NB4 (cell line): Measurements from ENCODE around the gene EXOSC2.
A peak's percentile ranks its signal among the peaks of the same experiment; 100 is the strongest.

Experiments
- DNase-seq: peaks from one replicate; pipeline ENCODE4 v3.0.0; 2010; ENCODE audit warnings: low read depth
- H3K4me3 ChIP-seq: one replicate; pipeline ENCODE4 v1.5.1; 2011; ENCODE audit warnings: mild to moderate bottlenecking, low read depth, low read length, moderate library complexity
- MYC ChIP-seq: IDR thresholded peaks from 2 replicates; pipeline ENCODE4 v1.6.1; 2011; ENCODE audit warnings: low read depth, low read length
- POLR2A ChIP-seq: IDR thresholded peaks from 2 replicates; pipeline ENCODE4 v1.6.1; 2011; ENCODE audit warnings: mild to moderate bottlenecking; ENCODE audit not compliant: insufficient read length; ENCODE audit errors: extremely low read depth
- TF ChIP-seq, protein P1 (sequence below): IDR thresholded peaks from 2 replicates; pipeline ENCODE4 v1.6.1; 2011; ENCODE audit warnings: low read depth, low read length
- TF ChIP-seq, protein P2 (sequence below): IDR thresholded peaks from one replicate; pipeline ENCODE4 v1.5.1; 2012; ENCODE audit warnings: low read depth, low read length

EXOSC2 gene, protein sequence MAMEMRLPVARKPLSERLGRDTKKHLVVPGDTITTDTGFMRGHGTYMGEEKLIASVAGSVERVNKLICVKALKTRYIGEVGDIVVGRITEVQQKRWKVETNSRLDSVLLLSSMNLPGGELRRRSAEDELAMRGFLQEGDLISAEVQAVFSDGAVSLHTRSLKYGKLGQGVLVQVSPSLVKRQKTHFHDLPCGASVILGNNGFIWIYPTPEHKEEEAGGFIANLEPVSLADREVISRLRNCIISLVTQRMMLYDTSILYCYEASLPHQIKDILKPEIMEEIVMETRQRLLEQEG

DNA sequence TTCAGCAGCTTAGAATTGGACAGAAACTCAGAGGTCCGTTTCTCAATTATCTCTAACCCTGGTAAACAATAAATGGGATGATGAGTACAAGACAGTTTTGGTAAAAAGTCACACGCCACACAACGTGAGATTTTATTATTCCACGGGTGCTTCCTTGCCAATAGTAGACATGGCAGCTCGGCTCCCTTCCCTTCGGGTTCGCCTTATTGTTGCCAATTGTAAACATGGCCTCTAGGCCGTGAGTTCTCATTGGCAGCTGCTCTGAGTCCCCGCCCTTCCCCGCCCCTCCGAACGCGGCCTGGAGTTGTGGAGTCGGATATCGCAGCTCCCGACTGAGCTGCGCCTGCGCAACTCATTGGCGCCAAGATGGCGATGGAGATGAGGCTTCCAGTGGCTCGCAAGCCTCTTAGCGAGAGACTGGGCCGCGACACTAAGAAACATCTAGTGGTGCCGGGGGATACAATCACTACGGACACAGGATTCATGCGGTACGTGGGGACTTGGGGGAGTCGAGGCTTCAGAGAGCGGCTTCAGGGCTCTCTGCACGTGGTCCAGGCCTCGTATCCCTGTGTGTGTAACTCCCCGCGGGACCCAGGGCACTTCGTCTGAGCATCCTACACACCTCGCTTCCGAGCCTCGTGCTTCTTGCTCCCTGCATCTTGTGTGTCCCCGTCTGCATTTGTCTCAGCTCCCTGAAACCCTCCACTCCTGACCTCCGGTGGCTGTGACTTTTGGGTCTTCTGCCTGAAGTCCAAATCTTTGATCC lies at the start of gene EXOSC2:
Gene EXOSC2, plus strand, starts transcription at position 355 of the 766 bp plus-strand sequence. Its CDS starts 12 bp downstream, at position 367.
- peak within 1 kb of the TSS; percentile 81 for H3K4me3 ChIP-seq
- TF ChIP-seq, protein P1, sequence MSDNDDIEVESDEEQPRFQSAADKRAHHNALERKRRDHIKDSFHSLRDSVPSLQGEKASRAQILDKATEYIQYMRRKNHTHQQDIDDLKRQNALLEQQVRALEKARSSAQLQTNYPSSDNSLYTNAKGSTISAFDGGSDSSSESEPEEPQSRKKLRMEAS: peak; percentile 91
- TF ChIP-seq POLR2A (peak; percentile 96), MYC (peak; percentile 97)
- TF ChIP-seq, protein P2, sequence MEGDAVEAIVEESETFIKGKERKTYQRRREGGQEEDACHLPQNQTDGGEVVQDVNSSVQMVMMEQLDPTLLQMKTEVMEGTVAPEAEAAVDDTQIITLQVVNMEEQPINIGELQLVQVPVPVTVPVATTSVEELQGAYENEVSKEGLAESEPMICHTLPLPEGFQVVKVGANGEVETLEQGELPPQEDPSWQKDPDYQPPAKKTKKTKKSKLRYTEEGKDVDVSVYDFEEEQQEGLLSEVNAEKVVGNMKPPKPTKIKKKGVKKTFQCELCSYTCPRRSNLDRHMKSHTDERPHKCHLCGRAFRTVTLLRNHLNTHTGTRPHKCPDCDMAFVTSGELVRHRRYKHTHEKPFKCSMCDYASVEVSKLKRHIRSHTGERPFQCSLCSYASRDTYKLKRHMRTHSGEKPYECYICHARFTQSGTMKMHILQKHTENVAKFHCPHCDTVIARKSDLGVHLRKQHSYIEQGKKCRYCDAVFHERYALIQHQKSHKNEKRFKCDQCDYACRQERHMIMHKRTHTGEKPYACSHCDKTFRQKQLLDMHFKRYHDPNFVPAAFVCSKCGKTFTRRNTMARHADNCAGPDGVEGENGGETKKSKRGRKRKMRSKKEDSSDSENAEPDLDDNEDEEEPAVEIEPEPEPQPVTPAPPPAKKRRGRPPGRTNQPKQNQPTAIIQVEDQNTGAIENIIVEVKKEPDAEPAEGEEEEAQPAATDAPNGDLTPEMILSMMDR: no peak
- peak; percentile 98 for DNase-seq

DNA sequence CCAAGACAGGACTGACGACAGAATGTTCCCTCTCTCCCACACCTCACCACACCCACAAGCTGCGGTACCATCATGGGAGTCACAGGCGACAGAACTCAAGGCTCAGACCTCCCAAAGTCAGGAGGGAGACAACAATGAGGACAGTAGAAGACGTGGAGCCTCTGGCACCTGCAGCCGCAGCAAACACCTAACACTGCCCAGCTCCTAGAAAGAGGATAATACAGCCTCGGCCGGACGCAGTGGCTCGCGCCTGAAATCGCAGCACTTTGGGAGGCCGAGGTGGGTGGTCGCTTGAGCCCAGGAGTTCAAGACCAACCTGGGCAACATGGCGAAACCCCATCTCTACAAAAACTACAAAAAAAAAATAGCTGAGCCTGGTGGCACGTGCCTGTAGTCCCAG lies 42.4 kb upstream of the EXOSC2 start:
- no peak overlapping the region for H3K4me3 ChIP-seq
- DNase-seq: no peak
- TF ChIP-seq POLR2A (no peak), MYC (no peak)
- TF ChIP-seq, protein P1: no peak
- TF ChIP-seq, protein P2: no peak

DNA sequence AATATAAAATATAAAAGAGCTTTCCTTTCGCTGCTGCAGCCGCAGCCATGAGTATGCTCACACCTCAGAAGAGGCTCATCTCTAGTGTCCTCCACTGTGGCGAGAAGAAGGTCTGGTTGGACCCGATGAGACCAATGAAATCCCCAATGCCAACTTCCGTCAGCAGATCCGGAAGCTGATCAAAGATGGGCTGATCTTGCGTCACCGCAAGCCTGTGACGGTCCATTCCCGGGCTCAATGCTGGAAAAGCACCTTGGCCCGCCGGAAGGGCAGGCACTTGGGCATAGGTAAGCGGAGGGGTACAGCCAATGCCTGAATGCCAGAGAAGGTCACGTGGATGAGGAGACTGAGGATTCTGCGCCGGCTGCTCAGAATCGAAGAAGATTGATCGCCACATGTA lies 41.8 kb upstream of the EXOSC2 start:
- no peak for DNase-seq
- no peak overlapping the region for H3K4me3 ChIP-seq
- TF ChIP-seq, protein P2: no peak
- TF ChIP-seq POLR2A (no peak), MYC (no peak)
- TF ChIP-seq, protein P1: no peak

DNA sequence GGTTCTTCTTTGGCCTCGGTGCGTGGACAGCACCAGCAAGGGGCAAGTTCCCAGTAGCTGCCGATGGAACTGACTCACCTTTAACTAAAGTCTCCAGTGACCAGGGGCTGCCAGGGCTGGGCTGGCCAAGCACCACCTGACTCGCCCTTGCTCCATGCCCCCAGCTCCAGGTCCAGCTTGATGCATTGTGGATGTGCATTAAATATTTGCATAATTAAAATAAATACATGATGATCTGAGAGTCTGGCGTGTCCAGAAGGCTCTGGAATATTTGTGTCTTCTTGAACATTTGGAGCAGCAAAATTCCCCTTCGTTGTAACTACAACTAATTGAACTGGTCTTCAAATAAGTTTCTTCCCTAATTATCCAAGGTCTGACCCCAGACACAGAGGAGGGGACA lies 38.7 kb upstream of the EXOSC2 start:
- no peak overlapping the region for H3K4me3 ChIP-seq
- DNase-seq: no peak
- TF ChIP-seq MYC: no peak

DNA sequence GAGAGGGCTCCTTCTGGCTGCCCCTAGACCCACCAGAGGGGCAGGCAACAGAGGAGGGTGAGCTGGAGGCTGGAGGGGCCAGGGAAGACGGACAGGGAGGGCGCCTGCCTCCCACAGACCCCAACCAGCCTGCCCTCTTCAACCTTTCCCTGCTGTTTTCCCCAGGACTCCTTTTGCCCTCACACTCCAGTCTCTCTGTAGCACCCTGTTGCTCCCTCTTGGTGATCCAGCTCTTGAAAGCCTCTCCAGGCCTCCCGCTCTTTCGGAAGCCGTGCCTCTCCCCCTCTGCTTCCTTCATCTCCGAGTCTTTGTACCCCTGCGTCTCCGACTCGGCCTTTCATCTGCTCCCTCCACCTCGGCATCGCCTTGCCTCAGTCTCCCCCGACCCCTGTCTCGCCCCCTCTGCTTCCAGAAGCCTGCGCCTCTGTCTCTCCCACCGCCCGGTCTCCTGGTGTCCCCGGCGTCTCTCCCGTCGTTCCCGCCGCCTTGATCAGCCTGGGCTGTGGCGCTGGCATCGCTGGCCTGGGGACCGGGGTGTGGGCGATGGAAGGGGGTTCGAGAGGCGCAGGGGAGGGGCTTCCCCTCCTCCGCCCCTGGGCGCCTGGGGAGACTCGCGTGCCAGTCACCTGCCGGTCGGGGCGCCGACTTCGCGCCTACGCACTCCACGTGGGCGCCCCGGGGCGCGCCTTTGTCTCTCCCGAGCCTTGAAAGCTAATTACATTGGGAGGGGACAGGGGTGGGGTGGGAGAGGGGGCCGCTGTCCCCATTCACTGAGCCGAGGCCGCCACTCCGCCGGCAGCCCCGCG lies 34.5 kb upstream of the EXOSC2 start:
- no peak overlapping the region for H3K4me3 ChIP-seq
- no peak for TF ChIP-seq MYC
- no peak for DNase-seq

DNA sequence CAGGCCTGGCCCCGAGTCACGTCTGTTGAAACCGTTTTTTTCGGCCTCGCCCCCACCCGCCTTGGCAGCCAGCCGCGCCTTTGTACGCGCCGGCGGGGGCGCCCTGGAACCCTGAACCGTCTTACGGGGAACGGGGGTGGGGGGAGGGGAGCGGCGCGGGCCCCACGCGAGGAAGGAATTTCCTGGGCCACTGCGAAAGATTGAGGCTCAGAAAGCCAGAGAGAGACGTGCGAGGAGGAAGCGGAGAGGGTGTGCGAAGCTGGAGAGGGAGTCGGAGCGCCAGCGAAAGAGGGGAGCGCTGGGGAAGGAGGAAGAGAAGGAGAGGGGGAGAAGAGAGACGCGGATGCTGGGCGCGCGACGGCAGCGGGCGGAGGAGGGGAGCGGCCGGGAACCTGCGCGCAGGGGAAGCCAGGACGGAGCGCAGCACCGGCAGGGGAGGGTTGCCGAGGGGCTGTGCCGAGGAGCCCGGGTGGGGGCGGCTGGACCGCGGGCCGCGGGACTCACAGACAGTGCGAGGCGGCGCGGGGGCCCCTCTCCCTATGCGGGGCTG lies 33.8 kb upstream of the EXOSC2 start:
- no peak overlapping the region for H3K4me3 ChIP-seq
- no peak for TF ChIP-seq POLR2A
- no peak for DNase-seq

DNA sequence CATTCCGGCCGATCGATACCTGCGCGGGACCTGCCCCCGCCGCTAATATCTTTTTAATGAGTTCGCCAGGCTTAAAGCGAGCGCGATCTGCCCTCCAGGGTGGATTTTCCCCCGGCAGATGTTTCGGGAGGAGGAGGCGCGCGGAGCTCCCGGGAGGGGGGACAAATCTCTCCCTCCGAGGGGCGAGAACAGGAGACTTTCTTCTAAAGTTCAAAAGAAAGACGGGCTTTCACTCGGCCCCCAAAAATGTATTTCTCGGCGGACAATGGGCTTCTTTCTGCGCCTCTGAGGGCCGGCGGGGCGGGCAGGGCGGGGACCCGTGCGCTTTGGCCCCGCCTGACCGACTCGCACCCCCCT lies 33.3 kb upstream of the EXOSC2 start:
- TF ChIP-seq POLR2A: no peak
- TF ChIP-seq MYC: no peak
- TF ChIP-seq, protein P2: no peak
- TF ChIP-seq, protein P1: no peak
- no peak overlapping the region for H3K4me3 ChIP-seq
- no peak for DNase-seq
